ENCODE measurements around the gene CPEB4. TPM values are rescaled to one million over a fixed set of nuclear protein-coding genes. Genes with fewer than 3 reads are reported as not detected.
A peak's percentile ranks its signal among the peaks of the same experiment; 100 is the strongest.

CPEB4 gene
- total RNA-seq, 1 experiment from 2014 or later = 8.7 TPM

- H3K4me1 ChIP-seq (ENCODE audit: insufficient read depth, low read length) = peaks cover 5% of the 10 kb centered on the region; the same call in 1 of the 2 replicates
- H3K4ac ChIP-seq (ENCODE audit: low read depth, low read length) = no peak overlapping the region
- H3K23ac ChIP-seq (ENCODE audit: insufficient read length, low read depth, low read length) = no peak overlapping the region
- TF ChIP-seq CTCF (conservative IDR thresholded peaks at IDR 0.05) = no peak
- H2BK120ac ChIP-seq (ENCODE audit: low read depth, low read length, poor library complexity, severe bottlenecking) = no peak overlapping the region
- no peaks in the 10 kb centered on the region for H3K36me3 Mint-ChIP-seq (ENCODE audit: insufficient read depth in 1 of 3, low read depth in 3 of 3)
- H3K9ac ChIP-seq (ENCODE audit: extremely low read depth, insufficient read length, low read length) = no peak overlapping the region
- no peaks in the 10 kb centered on the region for H3K9me3 ChIP-seq (ENCODE audit: control insufficient read depth, low read depth, low read length)
- H3K79me2 ChIP-seq (ENCODE audit: insufficient read depth, low read length) = no peaks in the 10 kb centered on the region
- no peak for DNase-seq
- no peak overlapping the region for H4K91ac ChIP-seq (ENCODE audit: insufficient read length, low read depth, low read length)
- no peaks in the 10 kb centered on the region for H3K23me2 ChIP-seq (ENCODE audit: insufficient read length, low read depth, low read length, poor library complexity, severe bottlenecking)
- peaks cover 67 to 74% of the 10 kb centered on the region in 2 experiments for H3K4me1 Mint-ChIP-seq
- no peak overlapping the region for H2BK12ac ChIP-seq (ENCODE audit: insufficient read length, low read depth, low read length)
- H2BK20ac ChIP-seq (ENCODE audit: low read depth, low read length, poor library complexity, severe bottlenecking) = no peak overlapping the region
- peak overlapping the region; percentile 15 for H3K18ac ChIP-seq (ENCODE audit: insufficient read length, low read depth, low read length)
- no peak overlapping the region for H2AK5ac ChIP-seq (ENCODE audit: insufficient read length, low read length)
- no peaks in the 10 kb centered on the region for H4K20me1 ChIP-seq (ENCODE audit: control insufficient read depth, insufficient read depth, insufficient read length)
- peak overlapping the region; percentile 42; the same call in 1 of the 2 replicates for H3K14ac ChIP-seq (ENCODE audit: insufficient read depth, low read length)
- H3K79me1 ChIP-seq (ENCODE audit: insufficient read depth, low read depth, low read length, poor library complexity, severe bottlenecking) = no peaks in the 10 kb centered on the region
- H3K9me3 Mint-ChIP-seq = no peaks in the 10 kb centered on the region
- no peak overlapping the region for H4K5ac ChIP-seq (ENCODE audit: insufficient read length, low read depth, low read length)
- H3K27me3 Mint-ChIP-seq (ENCODE audit: low read depth) = peaks cover 3% of the 10 kb centered on the region
- H3K27ac Mint-ChIP-seq = peak overlapping the region; percentile 19 to 38 (median 19); a peak in 4 of 7 replicates
- no peak overlapping the region for H3K4me2 ChIP-seq (ENCODE audit: insufficient read depth, insufficient read length, low read length)
- WGBS (ENCODE audit: extremely low coverage, insufficient read length, low lambda C conversion rate) = no CpG with 5 or more reads among the region's 12 CpGs
- no peak overlapping the region for H3K4me3 Mint-ChIP-seq
- H3K27me3 ChIP-seq (ENCODE audit: insufficient read depth, low read length) = no peaks in the 10 kb centered on the region
- H2AFZ ChIP-seq (ENCODE audit: low read length) = no peak overlapping the region
- H2BK5ac ChIP-seq (ENCODE audit: insufficient read length, low read length) = no peak overlapping the region
- H2BK15ac ChIP-seq (ENCODE audit: low read depth, low read length) = no peak overlapping the region
- H3T11ph ChIP-seq (ENCODE audit: low read length) = no peak overlapping the region
- no peak overlapping the region for H3K56ac ChIP-seq (ENCODE audit: insufficient read length, low read depth, low read length)
- no peak overlapping the region for H3K27ac ChIP-seq (ENCODE audit: insufficient read length, low read depth, low read length)
- no peak overlapping the region for H4K8ac ChIP-seq (replicated peaks; ENCODE audit: insufficient read length, low read depth, low read length)
Measured at GRCh38 chr5:173969167-173970049, 81.3 kb downstream of the CPEB4 start.

Data from H9 (cell line).